Endothelial cell of umbilical vein (primary cell): ENCODE measurements around the gene DUS1L. TPM values are rescaled to one million over a fixed set of nuclear protein-coding genes. Genes with fewer than 3 reads are reported as not detected.

Source experiments
- BruUV-seq: library from RNA; stranded (reverse); fragments of 400-500 nt; replicated peaks from 2 replicates; lab custom pipeline; 2021; lab: Mats Ljungman, UMichigan
- CTCF ChIA-PET: fragments of 300-600, 350-600 bp; sonication (Branson Sonifier 250); formaldehyde crosslinking; loops from one replicate; lab custom pipeline; 2021; ENCODE audit warnings: antibody characterized with exemption, inconsistent platforms; lab: Charles Lee
- POLR2A ChIA-PET: fragments of 300-600, 350-600 bp; sonication (Branson Sonifier 250); formaldehyde crosslinking; loops from one replicate; lab custom pipeline; 2021; ENCODE audit warnings: antibody characterized with exemption, inconsistent platforms; lab: Charles Lee
- DNase-seq: peaks from one replicate; pipeline ENCODE4 v3.0.0-alpha.2; 2011; ENCODE audit warnings: low read depth, low spot score
- FAIRE-seq: peaks from 2 replicates; lab custom pipeline; 2011; peaks lifted over from hg19 to GRCh38; lab: Jason Lieb, UNC
- H2AFZ ChIP-seq: 2 replicates; pipeline ENCODE4 v1.6.0; 2012; ENCODE audit warnings: low read depth, low read length, control low read depth, inconsistent platforms
- H3K27ac ChIP-seq: 2 replicates; pipeline ENCODE4 v1.5.1; 2011; ENCODE audit warnings: low read depth, mild to moderate bottlenecking, control low read depth, low read length, moderate library complexity; ENCODE audit not compliant: insufficient read depth
- H3K27me3 ChIP-seq, 2 experiments: 2 replicates each; pipeline versions ENCODE4 v1.6.0 to v1.6.1; 2011; ENCODE audit warnings: low read length in 2 of 2, mixed read lengths in 1 of 2; ENCODE audit not compliant: control insufficient read depth in 2 of 2, insufficient read depth in 2 of 2
- H3K36me3 ChIP-seq, 2 experiments: 2 replicates in 1 of 2; 3 replicates in 1 of 2; pipeline ENCODE4 v1.5.1; 2011; ENCODE audit warnings: low read length in 2 of 2, mild to moderate bottlenecking in 1 of 2, moderate library complexity in 1 of 2; ENCODE audit not compliant: control insufficient read depth in 2 of 2, insufficient read depth in 2 of 2; ENCODE audit errors: extremely low read depth in 1 of 2
- H3K4me1 ChIP-seq: 3 replicates; pipeline ENCODE4 v1.5.1; 2011; ENCODE audit warnings: mild to moderate bottlenecking, low read length; ENCODE audit not compliant: control insufficient read depth, insufficient read depth; ENCODE audit errors: extremely low read depth
- H3K4me2 ChIP-seq: 2 replicates; pipeline ENCODE4 v1.6.1; 2011; ENCODE audit warnings: low read length, control low read depth, mixed read lengths; ENCODE audit not compliant: insufficient read depth
- H3K4me3 ChIP-seq, 3 experiments: fragments of 200-600 bp in 1 of 3; sonication (generic), shearing (Covaris generic) in 1 of 3; replicated peaks in 1 of 3; 2 replicates each; pipeline ENCODE4 v1.5.1; 2011 to 2016; ENCODE audit warnings: control low read depth in 3 of 3, low read length in 3 of 3, mild to moderate bottlenecking in 2 of 3, inconsistent platforms in 1 of 3, low read depth in 1 of 3, moderate library complexity in 1 of 3; ENCODE audit not compliant: insufficient read depth in 1 of 3
- H3K79me2 ChIP-seq: 2 replicates; pipeline ENCODE4 v1.6.0; 2012; ENCODE audit warnings: low read length, inconsistent platforms; ENCODE audit not compliant: control insufficient read depth, insufficient read depth
- H3K9ac ChIP-seq: replicated peaks from 2 replicates; pipeline ENCODE3; 2011; ENCODE audit warnings: low read length, control low read depth; ENCODE audit not compliant: insufficient read depth; ENCODE audit errors: extremely low read depth
- H3K9me1 ChIP-seq: replicated peaks from 3 replicates; pipeline ENCODE4 v1.6.0; 2011; ENCODE audit warnings: mild to moderate bottlenecking, low read length; ENCODE audit not compliant: control insufficient read depth, insufficient read depth; ENCODE audit errors: extremely low read depth
- H3K9me3 ChIP-seq: replicated peaks from 2 replicates; pipeline ENCODE4 v1.5.1; 2012; ENCODE audit warnings: low read length, inconsistent platforms; ENCODE audit not compliant: control insufficient read depth, insufficient read depth
- H4K20me1 ChIP-seq: replicated peaks from 2 replicates; pipeline ENCODE3; 2011; ENCODE audit warnings: mild to moderate bottlenecking, low read length; ENCODE audit not compliant: control insufficient read depth, insufficient read depth; ENCODE audit errors: extremely low read depth
- CTCF ChIP-seq, 2 donors: IDR thresholded peaks; 1 replicate in 1 of 2; 2 replicates in 1 of 2; pipeline ENCODE4 v1.5.1; 2011; ENCODE audit warnings: low read length in 2 of 2, mild to moderate bottlenecking in 2 of 2, moderate library complexity in 2 of 2, control low read depth in 1 of 2, inconsistent platforms in 1 of 2, low read depth in 1 of 2; ENCODE audit not compliant: insufficient read depth in 1 of 2; ENCODE audit errors: extremely low read depth in 1 of 2
- EZH2 ChIP-seq: IDR thresholded peaks from 2 replicates; pipeline ENCODE4 v1.6.1; 2012; ENCODE audit warnings: borderline replicate concordance, low read depth, mild to moderate bottlenecking, moderate library complexity, low read length, inconsistent platforms; ENCODE audit not compliant: severe bottlenecking
- FOS ChIP-seq: IDR thresholded peaks from 2 replicates; pipeline ENCODE4 v1.6.1; 2011; ENCODE audit warnings: mild to moderate bottlenecking, low read length, moderate library complexity, borderline replicate concordance; ENCODE audit not compliant: insufficient read depth
- GATA2 ChIP-seq: IDR thresholded peaks from 2 replicates; pipeline ENCODE4 v1.7.0; 2011; ENCODE audit warnings: low read depth, mild to moderate bottlenecking, moderate library complexity, mixed read lengths, low read length; ENCODE audit not compliant: insufficient read length, insufficient read depth
- JUN ChIP-seq: IDR thresholded peaks from 2 replicates; pipeline ENCODE4 v1.6.1; 2011; ENCODE audit warnings: borderline replicate concordance, low read depth; ENCODE audit not compliant: insufficient read length, insufficient read depth
- MYC ChIP-seq: IDR thresholded peaks from one replicate; pipeline ENCODE4 v1.6.1; 2011; ENCODE audit warnings: mild to moderate bottlenecking, low read depth, low read length
- POLR2A ChIP-seq: IDR thresholded peaks from 2 replicates; pipeline ENCODE4 v1.6.1; 2012; ENCODE audit warnings: low read depth, mild to moderate bottlenecking, control low read depth, low read length
- POLR2AphosphoS5 ChIP-seq: IDR thresholded peaks from 2 replicates; pipeline ENCODE4 v1.6.1; 2012; ENCODE audit warnings: low read depth, mild to moderate bottlenecking, control low read depth, low read length, moderate library complexity; ENCODE audit not compliant: insufficient read depth
- dilution Hi-C: fragments of 300-500 bp; cut with MboI; formaldehyde crosslinking; loops from one replicate; pipeline ENCODE4 v1.15.0; 2019; ENCODE audit warnings: low sequenced_read_pairs; ENCODE audit not compliant: extremely low pct_ligation_motif_present
- intact Hi-C: fragments of 100-400 bp; cut with micrococcal nuclease; formaldehyde crosslinking; loops from one replicate; pipeline ENCODE4 v1.10.0; 2022
- polyA plus RNA-seq, 4 experiments: library from polyadenylated mRNA; depleted of rRNA in 3 of 4; stranded (reverse) in 3 of 4; unstranded in 1 of 4; fragments of >200 nt; gene quantifications; 2 replicates each; pipeline versions ENCODE4 v1.2.1 to v1.2.3, GENCODE V29; 2011 to 2012; ENCODE audit warnings: missing spikeins in 1 of 4
- total RNA-seq: library from RNA; stranded (reverse); gene quantifications from 2 replicates; pipeline ENCODE4 v1.2.3, GENCODE V29; 2021
- TF ChIP-seq, protein P1 (sequence below): IDR thresholded peaks from 2 replicates; pipeline ENCODE4 v1.6.1; 2011; ENCODE audit not compliant: insufficient read depth, insufficient read length

Gene DUS1L
- total and polyA plus RNA-seq, 2 donors (not counting 3 experiments of a cell fraction or from before 2014, with no cell fraction given), result 60.1 to 92.9 TPM

DNA sequence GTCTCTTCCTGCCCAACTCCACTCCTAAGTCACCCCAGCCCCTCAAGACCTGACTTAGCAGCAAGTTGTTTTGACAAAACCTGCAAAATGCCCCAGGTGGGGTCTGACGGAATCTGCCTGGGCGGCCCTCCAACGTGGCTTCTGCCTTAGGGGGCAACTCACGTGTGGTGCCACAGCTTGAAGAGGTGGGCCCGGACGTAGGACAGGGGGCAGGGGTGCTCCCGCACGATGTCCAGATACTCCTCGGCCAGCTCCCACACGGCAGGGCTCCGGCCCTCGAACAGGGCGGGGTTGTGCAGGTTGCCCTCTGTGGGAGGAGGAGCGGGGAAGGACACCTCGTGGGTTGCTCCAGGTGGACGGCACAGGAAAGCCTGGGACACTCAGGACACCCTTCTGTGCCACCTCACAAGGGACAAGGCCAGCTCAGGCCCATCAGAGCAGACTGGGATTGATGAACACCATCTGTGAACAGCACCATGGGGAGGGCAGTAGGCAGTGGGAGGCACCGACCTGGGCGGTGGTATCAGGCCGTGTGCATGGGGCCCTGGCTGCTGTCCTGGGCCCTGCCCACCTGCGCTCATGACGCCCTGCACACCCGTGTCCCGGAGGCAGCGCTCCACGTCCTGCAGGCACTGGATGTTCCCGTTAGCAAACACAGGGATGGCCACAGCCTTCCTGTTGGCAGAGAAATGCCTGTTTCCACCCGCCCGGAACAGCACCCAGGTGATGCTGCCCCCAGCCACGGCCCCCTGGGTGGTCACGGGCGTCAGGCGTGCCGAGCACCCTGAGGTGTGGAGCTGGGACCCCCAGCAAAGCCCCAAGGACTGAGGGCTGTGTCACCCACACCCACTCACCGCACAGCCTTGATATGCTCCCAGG lies 4.3 kb downstream of the DUS1L start:
- CTCF ChIA-PET, result no interaction called here
- POLR2A ChIA-PET, result no interaction called here
- H2AFZ ChIP-seq, result no peak overlapping the region
- H3K9me3 ChIP-seq, result no peaks in the 10 kb centered on the region
- H3K27ac ChIP-seq, result no peak overlapping the region
- H3K4me2 ChIP-seq, result no peak overlapping the region
- no TSS peak for BruUV-seq
- TF ChIP-seq MYC, result no peak
- TF ChIP-seq POLR2A, result no peak
- no peak for TF ChIP-seq GATA2
- TF ChIP-seq EZH2, result no peak
- TF ChIP-seq FOS, result no peak
- no peak for TF ChIP-seq POLR2AphosphoS5
- no peak for TF ChIP-seq CTCF (IDR thresholded peaks at IDR 0.05; ENCODE audit: extremely low read depth in 1 of 2, insufficient read depth in 1 of 2, low read depth in 1 of 2, low read length in 2 of 2)
- no peak for TF ChIP-seq JUN
- TF ChIP-seq, protein P1, sequence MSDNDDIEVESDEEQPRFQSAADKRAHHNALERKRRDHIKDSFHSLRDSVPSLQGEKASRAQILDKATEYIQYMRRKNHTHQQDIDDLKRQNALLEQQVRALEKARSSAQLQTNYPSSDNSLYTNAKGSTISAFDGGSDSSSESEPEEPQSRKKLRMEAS, result no peak
- H3K79me2 ChIP-seq, result peaks cover 14% of the 10 kb centered on the region
- no peaks in the 10 kb centered on the region for H3K9me1 ChIP-seq
- no peak overlapping the region for H3K4me3 ChIP-seq
- H3K36me3 ChIP-seq, result peaks cover 3 to 42% of the 10 kb centered on the region in 2 experiments
- no peak for DNase-seq
- no peak overlapping the region for H3K9ac ChIP-seq
- no peaks in the 10 kb centered on the region for H4K20me1 ChIP-seq
- FAIRE-seq, result no peak
- no peaks in the 10 kb centered on the region for H3K27me3 ChIP-seq
- dilution Hi-C loops (no loop called here), intact Hi-C loops (no loop called here)
- H3K4me1 ChIP-seq, result peaks cover 15% of the 10 kb centered on the region
